Bronchial epithelial cell (primary cell): ENCODE measurements around the gene TMEM87B. TPM values are rescaled to one million over a fixed set of nuclear protein-coding genes. Genes with fewer than 3 reads are reported as not detected.

Experiments
- DNase-seq: peaks from one replicate; pipeline ENCODE4 v3.0.0-alpha.2; 2010; ENCODE audit warnings: low read depth
- FAIRE-seq: peaks from 2 replicates; lab custom pipeline; 2011; peaks lifted over from hg19 to GRCh38; lab: Jason Lieb, UNC
- H3K27me3 ChIP-seq: 2 replicates; pipeline ENCODE4 v1.5.1; 2011; ENCODE audit warnings: low read length; ENCODE audit not compliant: control insufficient read depth, insufficient read depth
- H3K36me3 ChIP-seq: 2 replicates; pipeline ENCODE4 v1.5.1; 2011; ENCODE audit warnings: low read length; ENCODE audit not compliant: control insufficient read depth, insufficient read depth
- H3K4me3 ChIP-seq: 2 replicates; pipeline ENCODE4 v1.5.1; 2011; ENCODE audit warnings: mild to moderate bottlenecking, low read depth, low read length, control low read depth
- CTCF ChIP-seq: IDR thresholded peaks from 2 replicates; pipeline ENCODE4 v1.5.1; 2011; ENCODE audit warnings: mild to moderate bottlenecking, moderate library complexity, low read length, control low read depth, inconsistent platforms; ENCODE audit not compliant: insufficient read depth, severe bottlenecking
- total RNA-seq: library from RNA; depleted of rRNA; stranded (reverse); fragments of >200 nt; gene quantifications from 2 replicates; pipeline ENCODE4 v1.2.1, GENCODE V29; 2014

TMEM87B gene
- total RNA-seq, 1 donor from 2014 or later: 37.1 TPM

GRCh38 chr2:112166806-112167499 lies 111.9 kb downstream of the TMEM87B start:
- FAIRE-seq (no peak), DNase-seq (peak; percentile 12)
- H3K36me3 ChIP-seq: no peaks in the 10 kb centered on the region
- no peaks in the 10 kb centered on the region for H3K27me3 ChIP-seq
- no peak for TF ChIP-seq CTCF
- no peak overlapping the region for H3K4me3 ChIP-seq

- FAIRE-seq (no peak), DNase-seq (peak; percentile 16)
- TF ChIP-seq CTCF: no peak
- no peaks in the 10 kb centered on the region for H3K27me3 ChIP-seq
- no peak overlapping the region for H3K4me3 ChIP-seq
- no peaks in the 10 kb centered on the region for H3K36me3 ChIP-seq
Observed at GRCh38 chr2:112168422-112169124, 113.5 kb downstream of the TMEM87B start.

Other genes starting within 250 kb of the TMEM87B start
- 39.8 and 60.6 TPM in 2 replicates for gene ANAPC1, start 171.1 kb upstream of the TMEM87B start, total RNA-seq
- 3.9 and 5.8 TPM in 2 replicates for gene MERTK, start 156.7 kb upstream of the TMEM87B start, total RNA-seq
- gene FBLN7, start 83.1 kb downstream of the TMEM87B start, total RNA-seq: under 0.01 and 0.13 TPM in 2 replicates
- gene ZC3H8, start 199.8 kb downstream of the TMEM87B start, total RNA-seq: 7.9 and 11.5 TPM in 2 replicates
- 3.4 and 5.6 TPM in 2 replicates for gene ZC3H6, start 220.3 kb downstream of the TMEM87B start, total RNA-seq